IPS DF 4.7 (cell line): ENCODE data around the gene LUZP4.
"Not testable (repeated sequence)": the region's sequence is repeated elsewhere in the genome, so short reads cannot be mapped to it uniquely, and the experiment has no call there.

Experiments used
- DNase-seq: peaks from one replicate; pipeline ENCODE4 v3.0.0-alpha.2; 2013; ENCODE audit warnings: low spot score; ENCODE audit errors: extremely low read depth

Gene LUZP4

DNA sequence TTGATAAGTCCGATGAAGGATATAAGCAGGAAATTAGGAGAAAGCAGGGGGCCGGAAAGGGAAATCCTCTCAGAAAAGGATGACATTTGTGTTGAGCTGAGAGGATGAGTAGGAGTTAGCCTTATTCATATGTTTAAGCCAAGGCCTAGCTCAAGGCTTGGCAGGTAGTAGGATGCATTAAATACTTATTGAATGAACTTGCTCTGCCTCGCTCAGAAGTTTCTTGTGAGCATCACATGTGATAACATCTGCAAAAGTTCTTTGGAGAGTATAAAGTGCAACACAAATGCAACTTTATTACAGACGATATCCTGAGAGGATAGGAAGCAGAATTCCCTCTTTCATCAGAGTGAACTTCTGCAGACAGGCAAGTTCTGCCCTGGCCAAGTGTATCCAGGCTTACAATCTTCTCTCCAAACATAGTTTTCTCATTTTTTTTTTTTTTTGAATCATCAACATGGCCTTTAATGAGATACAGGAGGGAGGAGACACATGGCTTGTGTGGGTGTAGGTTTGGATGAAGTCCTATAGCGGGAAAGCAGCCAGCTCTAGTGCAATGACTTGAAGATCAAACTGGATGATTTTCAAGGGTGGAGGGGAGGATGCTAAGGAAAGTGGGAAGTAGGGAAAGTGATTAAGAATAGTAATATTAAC lies 48.1 kb downstream of the LUZP4 start:
- no peak for DNase-seq

- no peak for DNase-seq
Observed at GRCh38 chrX:115339441-115340025, 50.0 kb downstream of the LUZP4 start.

DNA sequence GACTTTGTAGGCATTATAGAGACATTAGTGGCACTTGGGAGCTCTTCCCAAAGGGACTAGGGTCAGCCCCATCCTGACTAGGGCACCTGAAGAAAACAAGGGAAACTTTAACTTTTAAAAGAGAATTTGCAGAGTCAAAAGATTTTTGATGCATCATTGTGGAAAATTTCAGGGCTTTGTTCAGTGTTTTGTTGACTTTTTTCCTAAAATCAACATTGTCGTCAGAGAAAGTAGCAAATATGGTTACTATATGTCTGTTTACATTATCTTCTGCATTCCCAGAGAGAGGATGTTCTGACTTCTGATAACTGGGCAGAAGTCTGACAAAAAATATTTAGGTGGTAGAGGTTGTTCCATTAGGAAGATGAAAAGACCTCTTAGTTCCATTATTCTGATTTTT lies 51.9 kb downstream of the LUZP4 start:
- no peak for DNase-seq

GRCh38 chrX:115344885-115345614 lies 55.5 kb downstream of the LUZP4 start:
- no peak for DNase-seq

- DNase-seq = no peak
Observed at GRCh38 chrX:115345615-115346014, 56.1 kb downstream of the LUZP4 start.

DNA sequence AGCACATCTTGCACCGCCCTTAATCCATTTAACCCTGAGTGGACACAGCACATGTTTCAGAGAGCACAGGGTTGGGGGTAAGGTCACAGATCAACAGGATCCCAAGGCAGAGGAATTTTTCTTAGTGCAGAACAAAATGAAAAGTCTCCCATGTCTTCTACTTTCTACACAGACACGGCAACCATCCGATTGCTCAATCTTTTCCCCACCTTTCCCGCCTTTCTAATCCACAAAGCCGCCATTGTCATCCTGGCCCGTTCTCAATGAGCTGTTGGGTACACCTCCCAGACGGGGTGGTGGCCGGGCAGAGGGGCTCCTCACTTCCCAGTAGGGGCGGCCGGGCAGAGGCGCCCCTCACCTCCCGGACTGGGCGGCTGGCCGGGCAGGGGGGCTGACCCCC lies 57.2 kb downstream of the LUZP4 start:
- DNase-seq = not testable (repeated sequence)

DNA sequence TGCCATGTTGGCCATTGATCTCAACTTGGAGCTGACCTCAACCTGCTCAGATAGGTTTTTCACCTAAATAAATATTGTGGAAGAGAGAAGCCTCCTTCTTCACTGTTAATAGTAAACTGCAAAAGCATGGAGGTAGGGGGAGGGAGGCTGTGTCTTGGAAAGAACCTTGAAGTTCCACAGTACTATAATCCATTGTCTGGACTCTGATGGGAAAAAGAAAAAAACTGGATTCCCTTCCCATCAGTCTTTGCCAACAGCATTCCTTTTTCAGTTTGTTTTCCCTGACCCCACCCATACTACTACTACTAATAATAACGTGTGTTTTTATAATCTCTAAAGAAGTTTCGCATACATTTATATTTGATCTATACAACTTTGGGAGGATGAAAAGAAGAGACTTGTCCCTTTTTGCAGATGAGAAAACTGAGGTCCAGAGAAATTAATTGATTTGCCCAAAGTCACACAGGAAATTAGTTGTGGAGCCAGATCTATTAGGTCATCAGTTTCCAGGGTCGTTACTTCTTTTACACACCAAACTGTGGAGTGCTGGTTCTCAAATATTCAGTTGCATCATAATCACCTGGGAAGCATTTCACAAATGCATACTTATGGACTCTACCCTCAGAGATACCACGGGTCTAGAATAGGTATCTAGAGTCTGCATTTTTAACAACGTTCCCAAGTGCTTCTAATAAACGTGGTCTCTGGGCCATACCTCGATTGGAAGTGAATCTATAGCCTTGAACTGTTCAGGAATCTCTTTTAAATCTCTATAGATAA lies 59.1 kb downstream of the LUZP4 start:
- no peak for DNase-seq

DNA sequence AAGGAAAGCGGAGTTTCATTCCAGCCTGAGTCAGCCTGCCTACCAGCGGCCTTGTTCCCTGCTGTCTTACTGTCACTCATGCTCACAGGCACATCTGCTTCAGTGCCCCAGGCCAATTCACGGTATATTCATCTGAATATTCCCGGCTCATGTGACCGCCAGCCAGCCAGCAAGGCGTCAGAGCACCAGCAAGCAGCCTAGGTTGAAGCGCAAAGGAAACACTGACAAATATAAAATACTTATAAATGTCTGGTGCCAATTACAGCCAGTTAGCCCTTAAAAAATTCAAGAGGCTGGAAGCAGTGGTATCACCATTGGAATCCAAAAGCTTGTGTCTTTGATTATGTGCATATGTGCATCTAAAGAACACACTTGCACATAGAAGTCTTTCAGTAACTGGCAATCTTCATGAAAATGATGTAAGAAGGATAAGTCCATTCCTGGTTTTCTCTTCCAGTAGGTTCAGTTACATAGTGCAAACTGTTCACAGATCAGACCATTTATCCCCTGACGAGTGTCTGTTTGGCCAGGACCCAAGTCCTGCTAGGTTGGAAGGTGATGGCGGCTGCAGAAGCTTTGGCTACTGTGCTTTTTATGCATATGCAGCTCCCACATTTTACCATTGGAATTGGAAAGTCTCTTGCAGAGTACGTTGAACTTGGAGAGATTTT lies 61.3 kb downstream of the LUZP4 start:
- DNase-seq = no peak

DNA sequence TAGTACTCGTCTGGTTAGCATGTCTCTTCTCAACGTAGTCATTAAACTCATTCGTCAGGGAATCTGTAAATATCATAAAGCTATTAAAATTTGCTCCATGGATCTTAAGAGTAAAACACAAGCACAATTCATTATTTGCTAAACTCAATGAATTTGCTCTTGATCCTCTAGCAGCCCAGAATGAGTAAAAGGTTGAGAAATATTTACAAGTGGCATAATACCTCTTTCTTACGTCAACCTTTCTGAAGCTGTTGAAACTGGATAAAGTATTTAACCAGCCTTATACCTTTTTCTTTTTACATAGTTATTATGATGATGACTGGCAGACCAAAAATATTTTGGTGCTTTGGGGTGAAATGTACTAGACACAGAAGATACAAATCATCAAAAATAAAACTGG lies 66.9 kb downstream of the LUZP4 start:
- no peak for DNase-seq
